GM19023 (cell line): ENCODE results near the gene CADM2.
"Not testable (repeated sequence)": the region's sequence is repeated elsewhere in the genome, so short reads cannot be mapped to it uniquely, and the experiment has no call there.

Experiments
- ATAC-seq: cut with Tn5 transposase; IDR thresholded peaks from one replicate; pipeline ENCODE4 v1.9.1; 2021; ENCODE audit warnings: mild to moderate bottlenecking, moderate library complexity; ENCODE audit not compliant: unreplicated experiment

Gene CADM2

DNA sequence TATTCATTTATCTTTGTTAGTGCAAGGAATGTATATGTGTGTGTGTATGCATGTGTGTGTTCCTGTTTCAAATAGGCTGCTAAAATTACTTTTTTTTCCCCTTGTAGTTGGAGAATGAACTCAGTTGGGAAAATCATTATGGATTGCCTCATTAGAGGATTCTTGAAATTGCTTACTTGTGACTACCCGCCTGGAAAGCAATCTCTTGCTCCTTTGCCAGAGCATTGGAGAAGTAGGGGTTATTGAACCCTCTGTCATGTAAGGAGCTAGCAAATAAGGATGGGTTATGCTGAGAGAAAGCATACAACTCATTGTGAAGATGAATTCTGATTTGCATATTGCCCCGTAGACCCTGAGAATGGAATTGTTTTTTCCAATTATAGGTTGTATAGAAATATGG, 474.5 kb downstream of the CADM2 start:
- no peak for ATAC-seq

DNA sequence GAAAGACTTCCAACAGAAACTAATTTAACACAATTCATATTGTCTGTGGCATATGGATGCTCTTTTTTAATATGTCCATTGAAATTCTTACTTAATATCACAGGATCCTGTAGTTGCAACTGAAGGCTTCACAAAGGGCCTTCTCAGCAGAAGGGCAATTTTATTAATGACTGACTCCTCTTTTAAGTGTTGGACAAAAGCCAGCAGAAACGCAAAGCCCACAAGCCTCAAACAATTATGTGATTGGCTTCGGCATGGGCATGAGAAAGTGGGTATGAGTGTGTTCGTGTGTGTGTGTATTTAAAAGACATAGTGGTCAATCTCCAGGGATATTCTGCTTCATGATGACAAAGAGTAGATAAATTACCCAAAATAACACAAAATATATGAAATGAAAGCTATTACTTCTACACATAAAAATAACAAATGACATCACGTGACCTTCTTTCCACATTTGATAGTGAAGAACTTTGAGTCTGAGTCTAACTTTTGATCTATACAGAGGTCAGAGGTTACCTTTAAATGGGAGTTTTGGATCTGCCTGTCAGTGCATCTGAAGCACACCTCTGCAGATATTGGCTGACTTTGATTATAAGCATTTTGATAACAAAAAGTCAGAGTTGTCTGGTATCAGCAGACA, 496.9 kb downstream of the CADM2 start:
- ATAC-seq: no peak

DNA sequence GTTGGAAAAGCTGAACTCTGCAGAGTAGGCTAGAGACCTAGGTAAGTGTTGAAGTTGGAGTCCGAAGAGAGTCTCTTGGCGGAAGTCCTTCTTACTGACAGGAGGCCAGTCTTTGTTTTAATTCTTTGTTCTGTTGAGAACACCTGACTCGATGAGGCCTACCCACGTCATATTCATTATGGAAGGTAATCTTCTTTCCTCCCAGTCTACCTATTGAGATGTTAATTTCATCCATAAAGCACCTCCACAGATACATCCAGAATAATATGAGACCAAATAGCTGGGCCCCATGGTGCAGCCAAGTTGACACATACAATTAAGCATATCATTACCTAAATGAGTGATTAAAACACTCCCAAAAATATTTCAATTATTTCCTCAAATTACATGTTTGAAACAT, 515.5 kb downstream of the CADM2 start:
- no peak for ATAC-seq

DNA sequence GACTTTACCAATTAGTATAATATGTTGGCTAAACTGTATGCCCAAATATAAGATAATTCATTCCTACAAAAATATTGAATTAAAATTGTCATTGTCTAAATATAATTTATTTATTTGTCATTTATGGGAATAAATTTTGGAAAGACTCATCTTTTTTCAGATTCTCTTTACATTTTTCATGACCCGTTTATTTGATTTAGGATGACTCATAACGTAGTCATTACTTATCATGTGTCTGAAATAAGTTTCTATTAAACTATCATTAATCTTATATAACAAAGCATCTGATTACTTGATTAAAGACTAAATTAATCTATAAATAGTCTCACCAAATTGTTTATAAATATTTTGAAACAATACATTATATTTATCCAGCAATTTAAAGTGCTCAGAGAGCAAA, 516.6 kb downstream of the CADM2 start:
- no peak for ATAC-seq

DNA sequence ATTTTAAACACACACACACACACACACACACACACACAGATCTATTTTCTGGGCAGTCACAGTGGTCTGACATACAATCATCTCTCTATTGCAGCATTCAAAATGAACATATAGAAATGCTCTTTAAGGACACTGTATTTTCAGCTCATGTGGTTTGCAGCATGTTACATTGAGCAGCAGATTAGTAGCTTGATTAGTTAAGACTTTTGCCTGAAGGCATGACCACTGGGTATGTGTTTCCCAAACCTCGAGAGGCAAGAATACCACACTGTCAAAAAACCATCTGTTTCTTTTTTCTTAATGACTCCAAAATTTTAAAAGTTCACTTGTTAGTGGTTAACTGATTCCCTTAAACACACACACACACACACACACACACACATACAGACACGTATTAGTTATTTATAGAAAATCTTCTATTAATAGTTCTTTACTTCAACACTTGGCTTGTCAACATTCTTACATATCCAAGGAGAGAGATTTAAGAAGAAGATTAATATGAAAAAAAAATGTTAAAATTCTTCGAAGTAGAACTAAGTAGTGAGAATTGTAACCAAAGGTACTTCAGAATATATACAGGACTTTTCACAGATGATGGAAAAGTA, 518.2 kb downstream of the CADM2 start:
- ATAC-seq: no peak

DNA sequence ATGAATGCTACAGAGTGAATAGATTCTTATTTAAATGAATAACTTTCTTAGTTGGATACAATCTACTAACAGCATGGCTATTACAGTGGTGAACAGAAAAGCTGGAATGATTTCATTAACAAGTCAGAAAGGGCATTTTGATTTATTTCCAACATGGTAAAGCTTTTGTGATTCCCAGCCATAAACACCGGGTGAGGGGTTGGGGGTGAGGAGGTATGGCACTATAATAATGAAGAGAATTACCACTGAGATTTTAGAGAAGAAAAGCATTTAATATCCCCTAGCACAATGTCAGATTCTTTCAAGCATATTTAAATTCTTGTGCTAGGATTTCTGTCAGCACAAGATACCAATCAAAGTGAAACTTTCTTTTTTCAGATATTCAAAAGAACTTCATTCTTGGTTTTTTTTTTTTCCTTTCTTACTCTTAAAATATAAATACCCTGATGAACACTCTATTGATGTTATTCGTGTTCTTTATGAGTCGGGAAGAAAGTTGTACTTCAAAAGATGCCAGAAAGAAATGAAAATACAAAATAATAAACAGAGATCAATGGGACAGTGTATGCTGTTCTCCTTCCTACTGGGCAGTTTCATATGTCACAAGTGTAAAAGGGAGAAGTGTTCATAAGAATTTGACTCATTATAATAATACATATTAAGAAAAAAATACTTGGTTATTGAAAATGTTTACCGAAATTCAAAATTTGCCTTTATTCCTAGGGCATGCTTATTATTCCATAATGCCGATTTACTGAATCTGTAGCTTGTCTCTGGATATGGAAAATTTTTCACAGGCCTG, 522.8 kb downstream of the CADM2 start:
- ATAC-seq: no peak

DNA sequence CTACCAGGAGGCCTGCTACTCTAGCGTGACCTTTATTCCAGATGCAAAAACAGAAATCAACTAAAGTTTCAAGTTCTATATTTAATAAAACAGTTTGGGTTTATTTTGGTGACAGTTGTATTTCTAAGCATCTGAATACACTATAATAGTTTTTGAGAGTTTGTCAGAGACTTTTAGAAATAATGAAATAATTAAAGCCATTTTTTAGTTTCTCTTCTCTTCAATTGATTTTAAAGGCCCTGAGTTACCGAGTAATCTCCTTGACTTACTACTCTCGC, 523.4 kb downstream of the CADM2 start:
- ATAC-seq: no peak

DNA sequence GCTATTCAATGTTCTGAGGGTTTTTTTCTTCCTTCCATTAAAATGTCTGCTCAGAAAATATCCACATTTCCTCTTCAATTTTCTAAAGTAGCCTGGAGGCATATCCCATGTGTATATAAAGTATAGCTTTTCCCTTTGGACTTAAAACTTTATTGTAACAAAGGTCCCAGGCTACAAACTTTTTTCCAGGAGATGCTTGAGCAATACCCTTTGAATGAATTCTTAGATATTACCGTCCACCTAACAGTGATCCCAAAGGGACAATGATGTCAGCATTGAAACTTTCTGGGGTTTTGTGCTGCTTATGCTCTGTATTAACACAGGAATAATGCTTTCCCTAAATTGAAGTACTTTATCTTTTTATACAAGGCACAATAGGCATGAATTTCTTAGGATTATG, 525.2 kb downstream of the CADM2 start:
- no peak for ATAC-seq

DNA sequence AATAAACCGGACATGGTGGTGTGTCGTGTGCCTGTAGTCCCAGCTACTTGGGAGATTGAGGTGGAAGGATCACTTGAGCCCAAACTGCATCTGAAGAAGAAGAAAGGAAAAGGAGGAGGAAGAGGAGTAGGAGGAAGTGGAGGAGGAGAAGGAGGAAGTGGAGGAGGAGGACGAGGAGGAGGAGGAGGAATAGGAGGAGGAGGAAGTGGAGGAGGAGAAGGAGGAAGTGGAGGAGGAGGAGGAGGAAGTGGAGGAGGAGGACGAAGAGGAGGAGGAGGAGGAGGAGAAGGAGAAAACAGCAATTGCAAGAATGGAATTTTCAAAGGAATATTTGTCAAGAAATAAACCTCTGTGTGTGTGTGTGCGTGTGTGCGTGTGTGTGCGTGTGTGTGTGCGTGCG, 528.6 kb downstream of the CADM2 start:
- no peak for ATAC-seq

DNA sequence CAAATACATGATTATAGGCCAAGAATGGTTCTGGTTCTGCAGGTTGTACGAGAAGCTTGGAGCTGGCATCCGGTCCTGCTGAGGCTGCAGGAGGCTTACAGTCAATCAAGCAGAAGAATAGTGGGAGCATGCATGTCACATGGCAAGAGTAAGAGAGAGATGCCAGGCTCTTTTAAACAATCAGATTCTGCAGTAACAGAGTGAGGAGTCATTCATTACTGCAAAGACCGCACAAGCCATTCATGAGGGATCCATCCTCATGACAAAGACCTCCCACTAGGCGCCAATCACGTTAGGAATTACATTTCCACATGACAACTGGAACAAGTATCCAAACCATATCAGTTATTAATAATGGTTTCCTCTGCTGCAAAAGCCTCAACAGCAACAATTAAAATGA, 536.8 kb downstream of the CADM2 start:
- no peak for ATAC-seq

DNA sequence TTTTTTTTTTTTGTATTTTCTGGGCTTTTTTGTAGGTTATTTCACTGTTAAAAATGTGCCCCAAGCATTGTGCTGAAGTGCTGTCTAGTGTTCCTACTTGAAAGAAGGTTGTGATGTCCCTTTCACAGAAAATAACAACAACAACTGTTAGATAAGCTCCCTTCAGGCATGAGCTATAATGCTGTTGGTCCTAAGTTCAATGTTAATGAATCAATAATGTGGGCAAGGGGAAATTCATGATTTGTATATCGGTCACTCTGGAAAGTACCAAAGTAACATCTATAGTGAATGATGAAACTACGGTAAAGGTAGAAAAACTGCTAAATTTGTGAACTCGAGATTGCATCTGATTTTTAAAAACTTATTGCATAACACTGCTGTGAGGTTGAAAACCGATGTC, 539.4 kb downstream of the CADM2 start:
- no peak for ATAC-seq

DNA sequence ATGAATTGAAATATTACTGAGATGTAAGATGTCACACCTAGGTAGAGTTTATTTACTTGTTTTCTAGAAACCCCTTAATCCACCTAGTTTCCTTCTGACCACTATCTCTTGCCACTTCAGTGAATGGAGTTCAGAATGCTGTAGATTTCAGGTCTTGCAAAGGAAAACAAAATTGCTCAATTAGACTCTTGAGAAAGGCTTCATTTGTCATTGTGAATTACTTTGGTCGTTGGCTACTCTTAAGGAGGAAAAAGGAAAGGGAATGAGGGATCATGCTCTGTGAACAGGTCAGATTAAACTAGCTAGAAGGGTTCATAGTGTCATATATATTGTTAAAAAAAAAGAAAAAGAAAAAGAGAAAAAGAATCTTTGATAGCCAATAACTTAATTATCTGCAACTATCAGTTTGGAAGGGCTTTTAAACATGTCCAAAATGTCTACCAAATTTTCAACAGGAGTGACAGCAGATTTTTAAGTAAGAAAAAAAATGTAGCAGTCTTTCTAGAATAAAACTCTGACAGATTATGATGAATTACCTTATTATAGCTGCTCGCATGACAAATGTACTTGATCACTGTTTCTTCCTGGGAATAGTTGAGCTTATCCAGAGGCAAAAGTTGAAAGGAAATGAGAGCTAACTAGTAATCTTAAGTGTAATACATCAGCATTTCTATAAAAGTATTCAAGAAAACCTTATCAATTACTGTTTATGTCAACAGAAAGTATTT, 543.5 kb downstream of the CADM2 start:
- no peak for ATAC-seq

DNA sequence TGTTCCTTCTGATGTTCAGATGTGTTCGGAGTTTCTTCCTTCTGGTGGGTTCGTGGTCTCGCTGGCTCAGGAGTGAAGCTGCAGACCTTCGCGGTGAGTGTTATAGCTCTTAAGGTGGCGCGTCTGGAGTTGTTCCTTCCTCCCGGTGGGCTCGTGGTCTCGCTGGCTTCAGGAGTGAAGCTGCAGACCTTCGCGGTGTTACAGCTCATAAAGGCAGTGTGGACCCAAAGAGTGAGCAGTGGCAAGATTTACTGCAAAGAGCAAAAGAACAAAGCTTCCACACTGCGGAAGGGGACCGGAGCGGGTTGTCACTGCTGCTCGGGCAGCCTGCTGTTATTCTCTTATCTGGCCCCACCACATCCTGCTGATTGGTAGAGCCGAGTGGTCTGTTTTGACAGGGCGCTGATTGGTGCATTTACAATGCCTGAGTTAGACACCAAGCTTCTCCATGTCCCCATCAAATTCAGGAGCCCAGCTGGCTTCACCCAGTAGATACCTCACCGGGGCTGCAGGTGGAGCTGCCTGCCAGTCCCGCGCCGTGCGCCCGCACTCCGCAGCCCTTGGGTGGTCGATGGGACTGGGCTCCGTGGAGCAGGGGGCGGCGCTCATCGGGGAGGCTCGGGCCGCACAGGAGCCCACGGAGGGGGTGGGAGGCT, 545.5 kb downstream of the CADM2 start:
- ATAC-seq: not testable (repeated sequence)

DNA sequence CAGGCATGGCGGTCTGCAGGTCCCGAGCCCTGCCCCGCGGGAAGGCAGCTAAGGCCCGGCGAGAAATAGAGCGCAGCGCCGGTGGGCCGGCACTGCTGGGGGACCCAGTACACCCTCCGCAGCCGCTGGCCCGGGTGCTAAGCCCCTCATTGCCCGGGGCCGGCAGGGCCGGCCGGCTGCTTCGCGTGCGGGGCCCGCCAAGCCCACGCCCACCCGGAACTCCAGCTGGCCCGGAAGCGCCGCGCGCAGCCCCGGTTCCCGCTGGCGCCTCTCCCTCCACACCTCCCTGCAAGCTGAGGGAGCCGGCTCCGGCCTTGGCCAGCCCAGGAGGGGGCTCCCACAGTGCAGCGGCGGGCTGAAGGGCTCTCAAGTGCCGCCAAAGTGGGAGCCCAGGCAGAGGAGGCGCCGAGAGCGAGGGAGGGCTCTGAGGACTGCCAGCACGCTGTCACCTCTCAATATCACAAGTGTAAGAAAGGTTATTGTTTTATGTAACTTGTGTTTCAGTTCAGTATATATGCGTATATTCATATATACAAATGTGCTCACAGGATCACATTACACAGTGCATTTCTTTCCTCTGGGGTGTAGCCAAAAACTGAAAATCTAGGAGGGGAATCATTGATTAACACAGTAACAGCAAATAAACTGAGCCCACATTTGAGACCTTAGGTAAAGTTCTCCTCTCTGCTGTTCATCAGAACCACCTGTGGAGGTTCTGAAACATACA, 546.2 kb downstream of the CADM2 start:
- not testable (repeated sequence) for ATAC-seq

DNA sequence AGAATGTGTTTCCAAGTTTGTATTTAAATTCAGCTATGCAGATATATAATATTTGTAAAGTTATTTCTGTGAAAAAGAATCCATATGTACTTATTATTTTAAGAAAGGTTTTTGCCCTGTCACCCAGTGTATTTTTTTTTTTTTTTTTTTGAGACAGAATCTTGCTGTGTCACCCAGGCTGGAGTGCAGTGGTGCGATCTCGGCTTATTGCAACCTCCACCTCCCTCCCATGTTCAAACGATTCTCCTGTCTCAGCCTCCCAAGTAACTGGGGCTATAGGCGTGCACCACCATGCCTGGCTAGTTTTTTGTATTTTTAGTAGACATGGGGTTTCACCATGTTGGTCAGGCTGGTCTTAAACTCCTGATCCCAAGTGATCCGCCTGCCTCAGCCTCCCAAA, 548.3 kb downstream of the CADM2 start:
- not testable (repeated sequence) for ATAC-seq

DNA sequence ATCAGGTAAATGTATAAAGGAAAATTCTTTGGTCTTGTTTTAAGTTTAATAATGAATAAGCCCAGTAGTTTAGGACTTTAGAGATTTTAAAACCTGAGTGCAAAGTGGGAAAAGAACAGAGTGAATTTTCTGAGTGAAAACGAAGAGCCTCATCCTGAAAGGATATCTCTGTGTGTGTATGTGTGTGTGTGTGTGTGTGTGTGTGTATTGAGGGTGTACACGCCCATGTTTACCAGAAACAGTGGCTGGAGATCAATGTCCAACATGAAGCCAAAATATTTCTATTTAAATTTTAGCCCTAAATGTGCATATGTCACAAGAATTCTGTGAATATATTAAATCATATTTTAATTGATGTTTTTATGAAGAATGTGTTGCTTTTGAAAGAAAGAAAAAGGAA, 549.9 kb downstream of the CADM2 start:
- ATAC-seq: no peak

DNA sequence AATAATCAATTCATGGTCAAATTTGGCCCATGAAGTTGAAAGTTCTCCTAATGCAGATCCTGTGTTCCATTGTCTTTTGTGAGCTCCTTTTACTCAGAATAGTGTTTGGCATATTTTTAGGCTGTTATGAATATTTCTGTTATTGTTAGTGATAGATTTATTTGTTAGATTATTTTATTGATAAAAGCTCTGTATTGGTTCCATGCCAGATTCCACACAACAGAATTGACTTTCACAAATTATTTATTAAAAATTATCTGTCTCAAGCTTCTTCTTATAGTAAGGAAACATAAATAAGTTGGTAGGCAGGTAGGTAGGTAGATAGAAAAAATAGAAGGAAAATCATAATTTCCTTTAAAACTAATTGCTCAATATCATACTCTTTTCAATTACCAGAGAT, 557.4 kb downstream of the CADM2 start:
- no peak for ATAC-seq

DNA sequence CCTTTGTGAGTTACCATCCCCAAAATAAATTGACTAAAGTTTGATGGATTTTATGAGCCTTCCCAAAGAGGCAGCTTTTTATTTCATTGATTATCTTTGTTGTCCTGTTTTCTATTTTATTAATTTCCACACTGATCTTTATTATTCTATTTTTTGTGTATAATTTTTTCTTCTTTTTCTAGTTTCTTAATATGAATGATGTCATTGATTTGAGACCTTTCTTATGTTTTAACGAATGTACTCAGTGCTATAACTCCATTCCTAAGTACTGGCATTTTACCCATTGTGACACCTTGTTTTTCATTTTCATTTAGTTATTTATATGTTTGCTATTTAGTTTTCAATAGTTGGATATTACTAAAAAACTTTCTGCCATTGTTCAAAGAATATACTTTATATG, 565.3 kb downstream of the CADM2 start:
- ATAC-seq: no peak

DNA sequence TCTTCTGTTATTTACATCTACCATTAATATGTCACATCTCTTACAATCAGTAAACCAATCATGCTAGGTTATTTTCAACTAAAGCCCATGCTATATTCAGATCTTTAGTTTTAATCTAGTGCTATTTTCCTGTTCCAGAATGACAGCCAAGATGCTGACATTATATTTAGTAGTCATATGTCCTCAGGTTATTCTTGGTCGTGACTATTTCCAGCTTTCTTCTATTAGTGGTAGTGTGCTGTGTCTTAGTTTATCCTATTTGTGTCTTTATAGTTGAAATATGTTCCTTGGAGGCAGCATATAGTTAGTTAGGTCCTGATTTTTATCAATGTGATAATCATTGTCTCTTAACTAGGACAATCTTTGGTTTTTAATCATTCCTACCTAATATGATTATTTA, 566.5 kb downstream of the CADM2 start:
- no peak for ATAC-seq

DNA sequence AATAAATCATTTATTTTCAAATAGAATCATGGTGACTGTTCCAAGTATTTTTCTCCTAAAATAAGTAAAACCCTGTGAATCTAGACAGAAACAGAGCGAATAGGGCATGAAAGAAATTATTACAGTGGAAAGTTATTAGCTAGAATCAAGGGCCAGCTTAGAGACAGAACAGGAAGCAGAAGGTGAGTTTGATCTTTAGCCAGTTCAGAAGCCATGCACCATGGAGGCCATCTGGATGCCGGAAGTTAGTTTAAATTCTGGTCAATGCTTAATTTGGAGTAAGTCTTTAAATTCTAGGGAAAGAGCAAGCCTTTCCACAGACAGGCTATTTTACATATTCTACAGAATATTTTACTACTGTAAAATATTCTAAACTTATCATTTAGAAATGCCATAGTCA, 574.8 kb downstream of the CADM2 start:
- no peak for ATAC-seq

DNA sequence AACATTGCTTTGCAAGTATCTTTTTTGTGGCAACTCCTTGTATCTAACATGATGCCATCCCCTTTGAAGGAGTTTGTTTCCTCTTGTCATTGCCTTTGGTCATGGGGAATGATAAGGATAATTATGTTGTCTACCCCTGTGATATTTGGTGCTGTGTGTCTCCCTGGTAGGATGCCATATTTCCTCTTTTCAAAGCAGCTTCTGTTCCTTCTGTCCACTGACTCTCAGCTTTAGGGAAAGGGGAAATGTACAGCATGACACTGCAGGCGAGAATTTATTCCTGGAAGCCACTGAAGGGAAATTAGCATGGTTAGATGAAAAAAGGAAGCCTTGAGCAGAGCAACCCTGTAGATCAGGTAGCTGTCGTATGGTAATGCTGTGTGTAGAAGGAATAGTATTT, 576.7 kb downstream of the CADM2 start:
- no peak for ATAC-seq
